Endodermal cell (in vitro differentiated cells): ENCODE data around the gene TGIF1. TPM values are rescaled to one million over a fixed set of nuclear protein-coding genes. Genes with fewer than 3 reads are reported as not detected.

Experiments
- DNase-seq: peaks from one replicate; pipeline ENCODE4 v3.0.0-alpha.2; 2017
- H3K27ac ChIP-seq: 2 replicates; pipeline ENCODE4 v1.5.1; 2013; ENCODE audit warnings: mild to moderate bottlenecking, low read depth, low read length, moderate library complexity
- H3K27me3 ChIP-seq: 2 replicates; pipeline ENCODE4 v1.6.1; 2013; ENCODE audit warnings: mild to moderate bottlenecking, low read length, moderate library complexity; ENCODE audit not compliant: insufficient read depth, control insufficient read depth, poor library complexity, severe bottlenecking
- H3K36me3 ChIP-seq: 2 replicates; pipeline ENCODE4 v1.7.0; 2013; ENCODE audit warnings: mild to moderate bottlenecking, low read length, moderate library complexity; ENCODE audit not compliant: control insufficient read depth, insufficient read depth
- H3K4me1 ChIP-seq: one replicate; pipeline ENCODE4 v1.7.0; 2013; ENCODE audit warnings: low read length; ENCODE audit not compliant: control insufficient read depth, insufficient read depth
- H3K4me3 ChIP-seq: 2 replicates; pipeline ENCODE4 v1.5.1; 2013; ENCODE audit warnings: mild to moderate bottlenecking, low read length, moderate library complexity
- H3K9ac ChIP-seq: 2 replicates; pipeline ENCODE4 v1.6.1; 2013; ENCODE audit warnings: mild to moderate bottlenecking, low read length, moderate library complexity; ENCODE audit not compliant: poor library complexity, severe bottlenecking; ENCODE audit errors: extremely low read depth
- H3K9me3 ChIP-seq: 2 replicates; pipeline ENCODE4 v1.6.1; 2013; ENCODE audit warnings: mild to moderate bottlenecking, low read length, moderate library complexity; ENCODE audit not compliant: control insufficient read depth
- H3K27ac Mint-ChIP-seq: 2 replicates; pipeline ENCODE4 v1.8.0; 2020; ENCODE audit warnings: mixed read lengths
- H3K27me3 Mint-ChIP-seq: 2 replicates; pipeline ENCODE4 v1.8.0; 2021; ENCODE audit warnings: mild to moderate bottlenecking, mixed read lengths; ENCODE audit not compliant: insufficient read depth
- H3K36me3 Mint-ChIP-seq: 2 replicates; pipeline ENCODE4 v1.8.0; 2020; ENCODE audit warnings: low read depth, mixed read lengths
- H3K4me1 Mint-ChIP-seq: 2 replicates; pipeline ENCODE4 v1.8.0; 2020; ENCODE audit warnings: mixed read lengths
- H3K4me3 Mint-ChIP-seq: 2 replicates; pipeline ENCODE4 v1.8.0; 2020; ENCODE audit warnings: mild to moderate bottlenecking, moderate library complexity, mixed read lengths
- H3K9me3 Mint-ChIP-seq: 2 replicates; pipeline ENCODE4 v1.8.0; 2020; ENCODE audit warnings: mild to moderate bottlenecking, mixed read lengths
- WGBS, 2 experiments: methylation state at CpG; one replicate each; pipeline versions ENCODE4 v1.1.5 to v1.1.7; 2013; ENCODE audit warnings: missing lambda C conversion rate in 2 of 2, mixed read lengths in 1 of 2; ENCODE audit not compliant: insufficient coverage in 1 of 2, insufficient read length in 1 of 2; 5-methylcytosine and 5-hydroxymethylcytosine counted together
- total RNA-seq, 2 donors: library from RNA; stranded (reverse); fragmentation: NEBNext Ultra II Directional in 1 of 2; extraction: Animal tissue kit (Norgen Biotek cat#: 25700) in 1 of 2; gene quantifications; 2 replicates in 1 of 2; 3 replicates in 1 of 2; pipeline ENCODE4 v1.2.1, GENCODE V29; 2021
- TF ChIP-seq, protein P1 (sequence below): fragments of 200-600 bp; sonication (generic); conservative IDR thresholded peaks from 2 replicates; pipeline ENCODE4 v1.5.0; 2021; ENCODE audit warnings: antibody characterized with exemption, mild to moderate bottlenecking

Gene TGIF1
- total RNA-seq, 2 donors from 2014 or later, result 417 to 575 TPM

DNA sequence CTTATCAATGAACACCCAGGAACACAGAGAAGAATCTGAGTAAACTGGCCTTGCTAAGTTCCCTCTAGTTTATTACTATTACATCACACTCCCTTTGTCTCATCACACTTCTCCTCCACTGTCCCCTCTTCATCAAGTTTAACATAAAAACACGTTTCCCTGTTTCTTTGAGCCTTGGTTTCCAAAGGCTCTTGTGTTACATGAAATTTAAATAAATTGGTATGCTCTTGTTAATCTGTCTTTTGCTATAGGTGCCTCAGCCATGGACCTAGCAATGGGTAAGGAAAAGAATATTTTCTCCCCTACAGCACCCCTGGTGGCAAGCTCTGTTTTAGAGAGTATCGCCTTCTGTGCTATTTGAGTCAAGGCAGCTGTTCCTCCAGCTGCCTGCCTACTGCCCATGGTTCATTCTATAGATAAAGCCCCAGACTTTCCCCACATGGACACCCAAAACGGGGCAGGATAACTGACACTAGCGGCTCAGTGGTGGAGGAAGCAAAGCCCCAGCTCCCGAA is 31.8 kb downstream of the TGIF1 start:
- no peak overlapping the region for H3K4me3 Mint-ChIP-seq
- H3K9me3 Mint-ChIP-seq, result no peaks in the 10 kb centered on the region
- Histone ChIP-seq H3K27me3 (no peaks in the 10 kb centered on the region), H3K9me3 (no peaks in the 10 kb centered on the region), H3K27ac (no peak overlapping the region), H3K4me1 (no peaks in the 10 kb centered on the region), H3K9ac (no peak overlapping the region), H3K4me3 (no peak overlapping the region), H3K36me3 (no peaks in the 10 kb centered on the region)
- TF ChIP-seq, protein P1, sequence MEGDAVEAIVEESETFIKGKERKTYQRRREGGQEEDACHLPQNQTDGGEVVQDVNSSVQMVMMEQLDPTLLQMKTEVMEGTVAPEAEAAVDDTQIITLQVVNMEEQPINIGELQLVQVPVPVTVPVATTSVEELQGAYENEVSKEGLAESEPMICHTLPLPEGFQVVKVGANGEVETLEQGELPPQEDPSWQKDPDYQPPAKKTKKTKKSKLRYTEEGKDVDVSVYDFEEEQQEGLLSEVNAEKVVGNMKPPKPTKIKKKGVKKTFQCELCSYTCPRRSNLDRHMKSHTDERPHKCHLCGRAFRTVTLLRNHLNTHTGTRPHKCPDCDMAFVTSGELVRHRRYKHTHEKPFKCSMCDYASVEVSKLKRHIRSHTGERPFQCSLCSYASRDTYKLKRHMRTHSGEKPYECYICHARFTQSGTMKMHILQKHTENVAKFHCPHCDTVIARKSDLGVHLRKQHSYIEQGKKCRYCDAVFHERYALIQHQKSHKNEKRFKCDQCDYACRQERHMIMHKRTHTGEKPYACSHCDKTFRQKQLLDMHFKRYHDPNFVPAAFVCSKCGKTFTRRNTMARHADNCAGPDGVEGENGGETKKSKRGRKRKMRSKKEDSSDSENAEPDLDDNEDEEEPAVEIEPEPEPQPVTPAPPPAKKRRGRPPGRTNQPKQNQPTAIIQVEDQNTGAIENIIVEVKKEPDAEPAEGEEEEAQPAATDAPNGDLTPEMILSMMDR, result peak; percentile 81
- peak overlapping the region; percentile 71 for H3K27ac Mint-ChIP-seq
- peak; percentile 82 for DNase-seq
- H3K36me3 Mint-ChIP-seq, result no peaks in the 10 kb centered on the region
- no peaks in the 10 kb centered on the region for H3K27me3 Mint-ChIP-seq
- H3K4me1 Mint-ChIP-seq, result peaks cover 25% of the 10 kb centered on the region
- WGBS, 2 experiments, result 37 to 86% methylated on average over 1 to 5 of the region's 5 CpGs

DNA sequence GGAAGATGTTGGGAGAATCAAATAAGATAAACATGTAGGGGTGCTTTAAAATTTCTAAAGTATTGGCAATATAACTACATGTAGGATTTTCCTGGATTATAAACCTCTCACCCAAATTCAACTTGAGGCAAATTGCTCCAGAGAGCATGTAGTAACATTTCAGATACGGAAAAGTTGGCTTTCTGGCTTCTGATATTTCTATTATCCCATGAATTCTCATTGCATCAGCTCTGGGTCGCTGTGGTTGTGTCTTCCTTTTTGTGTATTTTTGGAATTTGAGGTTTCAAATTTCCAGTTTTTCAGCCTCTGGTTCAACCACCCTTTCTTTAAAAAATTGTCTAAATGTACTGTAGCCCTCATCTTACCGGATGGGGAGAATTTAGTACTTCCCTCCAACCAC is 32.3 kb downstream of the TGIF1 start:
- DNase-seq, result no peak
- Mint-ChIP-seq H3K4me3 (no peak overlapping the region), H3K36me3 (no peaks in the 10 kb centered on the region), H3K9me3 (no peaks in the 10 kb centered on the region), H3K4me1 (peaks cover 29% of the 10 kb centered on the region), H3K27me3 (no peaks in the 10 kb centered on the region), H3K27ac (no peak overlapping the region)
- no peaks in the 10 kb centered on the region for H3K9me3 ChIP-seq
- no peak overlapping the region for H3K27ac ChIP-seq
- no peak overlapping the region for H3K4me3 ChIP-seq
- no peaks in the 10 kb centered on the region for H3K27me3 ChIP-seq
- H3K4me1 ChIP-seq, result no peaks in the 10 kb centered on the region
- no peaks in the 10 kb centered on the region for H3K36me3 ChIP-seq
- H3K9ac ChIP-seq, result no peak overlapping the region
- TF ChIP-seq, protein P1, result no peak
- WGBS, 2 experiments, result 87 to 100% methylated on average over 2 to 3 of the region's 3 CpGs

DNA sequence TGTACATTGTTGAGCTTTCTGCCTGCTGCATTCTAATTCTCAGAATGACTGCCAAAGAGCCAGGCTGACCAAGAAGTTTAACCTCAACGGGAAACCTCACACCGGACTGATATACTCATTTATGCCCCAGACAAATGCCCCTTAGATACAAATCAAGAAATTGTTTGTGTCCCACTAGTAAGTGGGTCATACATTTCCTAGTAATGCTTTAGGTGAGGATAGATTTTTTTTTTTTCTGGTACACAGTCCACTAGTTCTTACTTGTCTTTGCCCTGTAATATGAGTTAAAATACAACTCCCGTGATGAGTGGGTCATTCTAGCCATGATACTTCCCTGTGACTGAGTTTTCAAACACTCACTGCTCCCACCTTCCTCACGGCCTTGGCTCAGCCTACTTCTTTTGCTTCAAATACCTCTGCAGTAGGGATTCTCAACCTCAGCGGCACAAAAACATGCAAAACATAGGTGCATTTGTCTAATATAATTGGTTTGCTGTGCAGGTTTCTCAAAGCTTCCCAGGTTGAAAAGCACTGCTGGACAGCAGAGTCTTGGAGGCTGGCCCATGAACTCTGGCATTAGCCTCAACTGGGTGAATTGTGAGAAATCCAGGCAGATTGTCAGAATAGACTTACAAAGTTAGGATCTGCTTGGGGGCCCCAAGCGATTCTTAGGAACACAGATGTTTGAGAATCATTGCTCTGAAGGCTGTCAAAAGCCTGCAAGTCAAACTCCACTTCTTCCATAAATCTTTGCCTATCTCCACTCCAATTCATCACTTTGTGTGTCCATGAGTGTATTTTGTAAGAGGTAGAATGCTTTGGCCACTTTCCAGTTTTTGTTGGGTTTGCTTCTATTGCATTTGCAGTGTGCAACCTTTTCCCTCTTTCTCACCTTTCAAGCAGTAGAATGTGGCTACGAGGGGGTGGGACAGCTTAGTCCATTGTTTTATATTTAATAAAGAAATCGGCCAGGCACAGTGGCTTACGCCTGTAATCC is 35.5 kb downstream of the TGIF1 start:
- no peak for DNase-seq
- 60 to 91% methylated on average over 5 to 9 of the region's 9 CpGs for WGBS, 2 experiments
- H3K36me3 ChIP-seq, result no peaks in the 10 kb centered on the region
- Mint-ChIP-seq H3K36me3 (no peaks in the 10 kb centered on the region), H3K27me3 (no peaks in the 10 kb centered on the region), H3K9me3 (no peaks in the 10 kb centered on the region), H3K4me3 (no peak overlapping the region), H3K27ac (no peak overlapping the region), H3K4me1 (peaks cover 36% of the 10 kb centered on the region)
- no peak overlapping the region for H3K9ac ChIP-seq
- H3K27ac ChIP-seq, result no peak overlapping the region
- H3K9me3 ChIP-seq, result no peaks in the 10 kb centered on the region
- no peak overlapping the region for H3K4me3 ChIP-seq
- TF ChIP-seq, protein P1, result no peak
- no peaks in the 10 kb centered on the region for H3K27me3 ChIP-seq
- no peaks in the 10 kb centered on the region for H3K4me1 ChIP-seq
